Measurements from ENCODE around the gene SLC9A8.

- TF ChIP-seq SETDB1 (IDR thresholded peaks at IDR 0.05; ENCODE audit: low read length): no peak
- no peak for TF ChIP-seq ZNF232 (CRISPR knock-in tag; IDR thresholded peaks at IDR 0.05)
- no peak for TF ChIP-seq MAX (CRISPR knock-in tag; IDR thresholded peaks at IDR 0.05)
- no peak for TF ChIP-seq TARDBP (IDR thresholded peaks at IDR 0.05)
- no peak for TF ChIP-seq GTF2E2 (tag; IDR thresholded peaks at IDR 0.05)
- no peak for TF ChIP-seq ZKSCAN3 (CRISPR knock-in tag; IDR thresholded peaks at IDR 0.05)
- TF ChIP-seq KAT7 (CRISPR knock-in tag; IDR thresholded peaks at IDR 0.05; ENCODE audit: borderline replicate concordance): no peak
- TF ChIP-seq RFX1 (IDR thresholded peaks at IDR 0.05): no peak
- no peak for TF ChIP-seq KLF13 (tag; IDR thresholded peaks at IDR 0.05; ENCODE audit: borderline replicate concordance, low read depth)
- TF ChIP-seq HIVEP1 (CRISPR knock-in tag; IDR thresholded peaks at IDR 0.05): no peak
- TF ChIP-seq PREB (CRISPR knock-in tag; IDR thresholded peaks at IDR 0.05): no peak
- no peak for TF ChIP-seq YY1 (IDR thresholded peaks at IDR 0.05; ENCODE audit: borderline replicate concordance in 1 of 3, control insufficient read depth in 1 of 3, extremely low read depth in 1 of 3, insufficient read depth in 3 of 3, insufficient read length in 1 of 3, insufficient replicate concordance in 2 of 3, low read depth in 1 of 3, low read length in 2 of 3)
- no peak for TF ChIP-seq CTCF (IDR thresholded peaks at IDR 0.05 in 2 of 3, conservative IDR thresholded peaks at IDR 0.05 in 1 of 3; ENCODE audit: insufficient read depth in 2 of 3, low read depth in 1 of 3, low read length in 3 of 3)
These were observed 47.3 kb upstream of the SLC9A8 start for GRCh38 chr20:49765413-49765736.

Measured in K562 (cell line).